GM12892 (cell line): ENCODE results near the gene IRAK2.

Experiments used
- DNase-seq: peaks from one replicate; pipeline ENCODE4 v3.0.0; 2011; ENCODE audit not compliant: insufficient read length
- FAIRE-seq: peaks from 2 replicates; lab custom pipeline; 2011; peaks lifted over from hg19 to GRCh38; lab: Jason Lieb, UNC
- POLR2A ChIP-seq: IDR thresholded peaks from 2 replicates; pipeline ENCODE4 v1.6.1; 2011; ENCODE audit warnings: low read depth, low read length, control low read depth
- POLR2AphosphoS5 ChIP-seq: IDR thresholded peaks from 2 replicates; pipeline ENCODE4 v1.6.1; 2011; ENCODE audit warnings: low read depth, low read length, control low read depth
- TAF1 ChIP-seq: IDR thresholded peaks from 2 replicates; pipeline ENCODE4 v1.6.1; 2011; ENCODE audit warnings: low read depth, mild to moderate bottlenecking, control low read depth, low read length, borderline replicate concordance

IRAK2 gene

DNA sequence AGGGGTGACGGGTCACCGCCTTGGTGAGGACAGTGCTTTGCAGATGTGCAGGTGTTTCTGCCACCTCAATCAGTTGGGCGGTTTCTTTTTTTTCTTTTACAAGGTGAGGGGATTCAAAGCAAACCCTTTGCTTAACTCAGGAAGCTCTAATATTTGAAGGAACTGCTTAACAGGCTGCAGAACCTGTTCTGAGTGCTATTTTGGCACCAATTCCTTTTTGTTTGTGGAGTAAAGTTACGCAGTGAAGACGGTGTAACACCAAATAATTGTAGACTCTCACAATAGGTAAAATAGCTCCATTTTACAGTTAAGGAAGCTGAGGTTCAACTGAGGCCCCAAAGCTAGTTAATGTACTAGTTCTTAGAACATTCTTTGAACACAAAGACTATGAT is 121.4 kb downstream of the IRAK2 start:
- no peak for FAIRE-seq
- DNase-seq: no peak
- no peak for TF ChIP-seq POLR2AphosphoS5
- TF ChIP-seq TAF1: no peak
- no peak for TF ChIP-seq POLR2A

GRCh38 chr3:10286596-10287295 is 122.0 kb downstream of the IRAK2 start:
- FAIRE-seq (no peak), DNase-seq (no peak)
- TF ChIP-seq TAF1: no peak
- TF ChIP-seq POLR2AphosphoS5: no peak
- TF ChIP-seq POLR2A: peak; percentile 28; the same call in 1 of the 2 replicates

DNA sequence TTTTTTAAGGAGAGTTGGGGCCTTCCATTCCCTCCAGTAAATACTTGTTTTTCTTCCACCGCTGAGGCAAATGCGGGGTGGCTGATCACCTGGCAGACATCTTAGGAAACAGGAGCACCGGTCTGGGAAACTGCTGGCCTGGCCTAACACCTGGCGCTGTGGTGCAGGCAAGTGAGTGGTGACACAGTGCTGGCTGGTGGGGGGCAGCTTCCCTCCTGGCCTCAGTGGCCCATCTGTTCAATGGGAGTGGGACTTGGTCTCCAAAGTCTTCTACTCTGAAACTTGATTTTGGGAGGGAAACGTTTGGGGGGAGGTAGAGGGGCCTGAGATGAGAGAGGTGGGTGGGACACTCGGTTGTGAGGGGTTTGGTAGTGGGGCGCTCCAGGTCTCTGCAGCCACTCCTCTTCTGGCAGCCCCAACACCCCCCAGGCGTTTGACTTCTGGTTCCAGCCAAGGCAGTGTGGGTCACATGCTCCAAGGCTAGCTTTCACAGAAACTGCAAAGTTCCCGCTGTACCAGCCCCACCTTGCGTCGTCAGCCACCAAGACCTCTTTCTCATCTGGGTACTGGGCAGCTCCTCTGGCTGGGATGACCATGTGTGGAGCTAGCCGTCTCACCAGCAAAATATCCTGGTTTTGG is 123.3 kb downstream of the IRAK2 start:
- DNase-seq (no peak), FAIRE-seq (no peak)
- TF ChIP-seq POLR2AphosphoS5 (no peak), TAF1 (no peak), POLR2A (no peak)

DNA sequence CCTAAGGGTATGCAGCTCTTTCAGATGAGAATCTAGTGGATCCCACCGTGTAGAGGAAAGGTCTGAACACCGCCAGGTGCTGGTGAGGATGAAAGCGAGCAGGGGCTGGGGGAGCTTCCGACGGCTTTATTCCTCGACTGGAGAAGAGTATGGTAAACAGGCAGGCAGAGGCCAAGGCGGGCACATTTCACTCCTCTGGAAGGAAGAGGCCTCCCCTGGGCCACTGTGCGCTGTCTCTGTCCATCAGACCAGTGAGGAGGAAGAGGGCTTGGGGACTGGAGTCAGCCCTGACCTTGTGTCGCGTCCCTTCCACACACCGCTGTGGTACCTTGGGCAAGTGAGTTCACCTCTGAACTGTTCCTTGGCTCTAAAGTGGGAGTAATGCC is 123.8 kb downstream of the IRAK2 start:
- FAIRE-seq: no peak
- no peak for DNase-seq
- TF ChIP-seq TAF1: no peak
- TF ChIP-seq POLR2AphosphoS5: no peak
- TF ChIP-seq POLR2A: no peak

- FAIRE-seq (no peak), DNase-seq (no peak)
- no peak for TF ChIP-seq POLR2AphosphoS5
- no peak for TF ChIP-seq TAF1
- no peak for TF ChIP-seq POLR2A
These were observed 124.4 kb downstream of the IRAK2 start for GRCh38 chr3:10289077-10289476.

DNA sequence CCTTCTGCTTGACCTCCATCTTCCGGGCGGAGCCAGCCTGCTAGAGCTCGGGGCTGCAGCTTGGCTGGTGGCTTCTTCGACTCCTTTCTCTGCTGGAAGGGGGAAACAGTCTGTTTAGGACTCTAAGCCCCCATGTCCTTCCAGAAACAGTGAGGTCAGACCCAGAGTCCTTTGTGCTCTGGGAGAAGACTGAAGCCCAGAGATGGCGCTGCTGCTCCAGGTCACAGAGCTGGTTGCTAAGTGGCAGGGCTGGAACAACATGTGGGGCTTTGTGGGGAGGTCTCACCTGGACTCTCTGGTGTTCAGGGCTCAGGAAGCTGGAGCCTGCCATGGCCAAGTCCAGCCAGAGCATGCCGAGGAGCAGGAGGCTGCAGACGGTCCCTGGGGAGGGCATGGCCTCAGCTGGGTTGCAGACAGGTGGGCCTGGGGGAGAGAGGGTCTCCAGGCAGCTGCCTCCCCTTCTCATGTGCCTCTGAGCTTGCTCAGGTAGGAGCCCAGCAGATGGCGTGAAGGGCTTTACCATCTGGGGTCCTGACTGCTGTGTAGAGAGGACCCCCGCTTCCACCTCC is 125.2 kb downstream of the IRAK2 start:
- TF ChIP-seq POLR2A (no peak; the same call in 1 of the 2 replicates), POLR2AphosphoS5 (0 out of 2 replicates have a peak, but pooled peaks have one; percentile 21)
- no peak for FAIRE-seq
- no peak for DNase-seq

- TF ChIP-seq TAF1 (no peak), POLR2AphosphoS5 (peak; percentile 53; the same call in 1 of the 2 replicates), POLR2A (peak; percentile 31; the same call in 1 of the 2 replicates)
- no peak for FAIRE-seq
- DNase-seq: no peak
These were observed 125.9 kb downstream of the IRAK2 start for GRCh38 chr3:10290481-10291176.

GRCh38 chr3:10291641-10292040 is 126.9 kb downstream of the IRAK2 start:
- TF ChIP-seq POLR2AphosphoS5 (no peak), TAF1 (no peak), POLR2A (no peak)
- DNase-seq (no peak), FAIRE-seq (no peak)

DNA sequence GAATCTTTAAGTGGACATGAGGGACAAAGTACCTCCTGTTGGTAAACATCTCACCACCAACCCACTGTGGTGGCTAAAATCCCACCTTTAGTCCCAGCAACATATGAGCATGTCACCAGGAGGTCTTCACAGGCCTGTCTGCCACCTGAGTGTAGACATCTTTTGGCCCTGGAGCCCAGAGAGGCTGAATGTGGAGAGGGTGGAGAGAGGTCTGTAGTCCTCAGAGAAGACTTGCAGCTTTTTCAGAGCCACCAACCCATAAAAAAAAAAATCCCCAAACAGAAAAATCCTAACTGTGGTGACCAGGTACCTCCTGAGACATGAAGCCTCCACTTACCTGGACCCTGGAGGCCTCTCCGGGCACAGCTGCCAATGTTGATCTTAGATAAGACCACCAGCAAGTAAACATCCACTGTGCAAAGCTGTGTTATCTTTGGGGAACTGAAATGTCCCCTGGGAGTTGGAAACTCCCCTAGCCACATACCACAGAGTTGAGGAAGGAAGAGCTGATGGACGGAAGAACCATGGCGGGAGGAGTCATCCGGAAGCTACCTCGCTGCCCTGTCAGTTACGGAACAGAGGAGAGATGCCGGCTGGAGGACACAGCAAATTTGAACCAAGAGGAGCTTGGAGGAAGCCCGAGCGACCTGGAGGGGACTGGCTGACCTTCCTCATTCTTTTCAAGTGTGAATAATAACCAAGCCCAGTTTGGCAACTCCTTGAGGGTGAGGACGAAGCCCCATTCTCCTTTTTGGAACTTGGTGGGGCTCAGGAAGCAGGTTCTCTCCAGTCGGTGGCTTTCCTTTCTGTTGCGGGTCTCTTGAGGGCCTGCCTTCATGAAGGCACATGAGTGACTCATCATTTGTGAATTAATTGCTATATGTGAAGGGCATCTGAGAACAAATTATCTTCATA is 128.0 kb downstream of the IRAK2 start, which contains the start of gene GHRL:
Gene GHRL, minus strand, starts transcription at position 443 of the 915 bp plus-strand sequence. CDS start 2,767 bp downstream, outside the sequence.
- DNase-seq (peak; percentile 47), FAIRE-seq (peak; percentile 24)
- peak; percentile 61; the same call in 1 of the 2 replicates for TF ChIP-seq TAF1
- peak; percentile 80 for TF ChIP-seq POLR2A
- TF ChIP-seq POLR2AphosphoS5: peak; percentile 80
